Aorta (tissue), 5 donors: ENCODE measurements around the gene FOXE1. TPM values are rescaled to one million over a fixed set of nuclear protein-coding genes. Genes with fewer than 3 reads are reported as not detected.

ENCODE experiments used
- ATAC-seq: fragments of 200-7000 bp; cut with Tn5 transposase; one replicate; pipeline ENCODE4 v1.9.1; 2022; ENCODE audit warnings: moderate library complexity; ENCODE audit not compliant: low FRiP score
- DNase-seq, 2 donors: peaks; one replicate each; pipeline ENCODE4 v3.0.0-alpha.2; 2020
- H3K27ac ChIP-seq, 2 donors: one replicate each; pipeline ENCODE4 v1.5.1; 2013; ENCODE audit warnings: low read length in 2 of 2, mild to moderate bottlenecking in 2 of 2, moderate library complexity in 2 of 2, control low read depth in 1 of 2, inconsistent platforms in 1 of 2, low read depth in 1 of 2
- H3K27me3 ChIP-seq, 2 donors: one replicate each; pipeline ENCODE4 v1.6.1; 2013; ENCODE audit warnings: control low read depth in 1 of 2, low read length in 1 of 2, mild to moderate bottlenecking in 1 of 2, moderate library complexity in 1 of 2; ENCODE audit not compliant: insufficient read depth in 2 of 2, control insufficient read depth in 1 of 2
- H3K36me3 ChIP-seq, 2 donors: one replicate each; pipeline ENCODE4 v1.6.1; 2013; ENCODE audit warnings: control low read depth in 1 of 2, low read length in 1 of 2, mild to moderate bottlenecking in 1 of 2; ENCODE audit not compliant: insufficient read depth in 2 of 2, control insufficient read depth in 1 of 2
- H3K4me1 ChIP-seq, 2 donors: one replicate each; pipeline ENCODE4 v1.6.1; 2013; ENCODE audit warnings: low read length in 2 of 2, control low read depth in 1 of 2, mild to moderate bottlenecking in 1 of 2, moderate library complexity in 1 of 2; ENCODE audit not compliant: insufficient read depth in 2 of 2, control insufficient read depth in 1 of 2
- H3K4me3 ChIP-seq, 2 donors: one replicate each; pipeline ENCODE4 v1.5.1; 2013; ENCODE audit warnings: low read length in 2 of 2, control low read depth in 1 of 2, mild to moderate bottlenecking in 1 of 2
- H3K9me3 ChIP-seq: one replicate; pipeline ENCODE4 v1.6.1; 2013; ENCODE audit warnings: mild to moderate bottlenecking, low read length; ENCODE audit not compliant: control insufficient read depth
- WGBS, 2 donors: extraction: QIAGEN DNeasy Blood & Tissue Kit; methylation state at CpG; one replicate each; pipeline ENCODE4 v1.1.7; 2013; 5-methylcytosine and 5-hydroxymethylcytosine counted together
- intact Hi-C, 2 donors: fragments of 100-400 bp; cut with DNase I; formaldehyde crosslinking; loops; one replicate each; pipeline versions ENCODE4 v1.14.2 to v1.15.0; 2022
- polyA plus RNA-seq, 2 donors: library from polyadenylated mRNA; stranded (reverse); fragments of 200-250 nt; gene quantifications; one replicate each; pipeline ENCODE4 v1.2.3, GENCODE V29; 2013
- total RNA-seq, 2 donors: library from RNA; stranded (reverse); fragmentation: NEBNext Ultra II Directional; extraction: Animal tissue kit (Norgen Biotek cat#: 25700); gene quantifications; one replicate each; pipeline ENCODE4 v1.2.1, GENCODE V29; 2021
- donor health status: healthy with polysubstance abuse.
- donor health status: Bipolar disorder and iron deficiency.
- donor health status: DM: no; HTN: no; CAD: no.
- donor health status: DM: no; HTN: no; CAD: no.
- donor health status: DM: yes; HTN: yes; CAD: no.

FOXE1 gene
- total and polyA plus RNA-seq, 4 donors = not detected

DNA sequence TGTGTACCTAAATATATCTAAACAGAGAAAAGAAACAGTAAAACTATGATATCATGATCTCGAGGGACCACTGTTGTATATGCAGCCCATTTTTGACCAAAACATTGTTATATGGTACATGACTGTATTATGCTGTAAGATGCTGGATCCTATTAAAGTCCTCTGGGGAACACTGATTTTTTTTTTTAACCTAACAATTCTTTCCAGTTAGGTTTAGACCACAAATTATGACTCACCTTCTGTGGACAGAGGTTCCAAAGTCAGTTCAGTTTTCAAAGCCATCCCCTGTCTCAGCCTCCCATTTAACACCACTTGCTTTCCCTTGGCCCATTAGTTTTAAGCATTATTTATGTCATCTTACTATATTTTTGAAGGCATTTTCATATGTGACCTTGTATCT is 42.2 kb downstream of the FOXE1 start:
- H3K27me3 ChIP-seq = no peaks in the 10 kb centered on the region
- H3K4me3 ChIP-seq = no peak overlapping the region
- intact Hi-C loops = no loop called here

GRCh38 chr9:97895695-97896332 is 42.8 kb downstream of the FOXE1 start:
- Histone ChIP-seq H3K27ac (no peak overlapping the region), H3K36me3 (peaks cover 0 to 7% of the 10 kb centered on the region in 2 donors), H3K4me3 (no peak overlapping the region), H3K27me3 (no peaks in the 10 kb centered on the region), H3K4me1 (no peaks in the 10 kb centered on the region), H3K9me3 (peaks cover 5% of the 10 kb centered on the region)
- WGBS, 2 donors = 78 to 79% methylated on average over 6 of the region's 6 CpGs
- intact Hi-C loops = no loop called here
- DNase-seq (no peak), ATAC-seq (no peak)

More for the DNA sequence above, 42.2 kb downstream of the FOXE1 start:
- no peak for DNase-seq
- Histone ChIP-seq H3K36me3 (peaks cover 0 to 7% of the 10 kb centered on the region in 2 donors), H3K4me1 (no peaks in the 10 kb centered on the region), H3K9me3 (peaks cover 5% of the 10 kb centered on the region), H3K27ac (no peak overlapping the region)
- WGBS, 2 donors = 88 to 92% methylated on average over 1 of the region's 1 CpG
- no peak for ATAC-seq

DNA sequence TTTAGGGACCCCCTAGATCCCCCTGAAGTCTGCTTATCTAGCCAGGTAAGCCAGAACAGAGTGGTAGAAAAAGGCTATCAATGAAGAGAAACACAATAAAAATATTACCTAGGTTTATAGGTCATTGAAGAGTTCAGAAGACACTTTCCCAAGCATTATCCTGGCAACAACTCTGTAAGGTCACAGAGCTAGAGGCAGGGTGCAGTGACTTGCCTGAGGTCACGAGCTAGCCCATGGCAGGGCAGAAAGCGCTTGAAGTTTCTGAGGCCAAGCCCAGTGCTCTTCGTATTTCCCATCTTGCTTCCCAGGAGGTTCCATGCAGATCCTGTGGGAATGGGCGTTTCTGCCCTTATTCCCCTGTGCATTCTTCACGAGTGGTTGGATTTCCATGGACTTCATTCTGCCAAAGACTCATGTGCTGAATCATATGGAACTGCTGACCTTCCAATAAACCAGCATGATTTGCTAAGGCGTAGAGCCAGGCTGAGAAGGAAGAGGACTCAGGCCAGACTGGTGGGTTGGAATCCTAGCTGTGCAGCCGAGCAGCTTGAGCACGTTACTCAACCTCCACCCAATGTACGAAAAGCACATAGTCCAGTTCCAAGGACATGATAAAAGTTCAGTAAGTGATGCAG is 47.2 kb downstream of the FOXE1 start:
- Histone ChIP-seq H3K27ac (no peak overlapping the region), H3K4me1 (no peaks in the 10 kb centered on the region), H3K36me3 (peaks cover 4 to 9% of the 10 kb centered on the region in 2 donors), H3K27me3 (no peaks in the 10 kb centered on the region), H3K4me3 (no peak overlapping the region), H3K9me3 (peaks cover 2% of the 10 kb centered on the region)
- no peak for DNase-seq
- WGBS, 2 donors = 83 to 84% methylated on average over 9 of the region's 9 CpGs
- ATAC-seq = no peak
- intact Hi-C loops = loop anchor here (2.0 to 5.0 kb wide), 2 partner anchors 188 to 189 kb away; no protein-coding TSS in a partner anchor

GRCh38 chr9:97900738-97901565 is 47.9 kb downstream of the FOXE1 start:
- Histone ChIP-seq H3K9me3 (peaks cover under 1% of the 10 kb centered on the region), H3K36me3 (peaks cover 4 to 7% of the 10 kb centered on the region in 2 donors), H3K4me3 (no peak overlapping the region), H3K27me3 (no peaks in the 10 kb centered on the region), H3K27ac (no peak overlapping the region), H3K4me1 (no peaks in the 10 kb centered on the region)
- no peak for DNase-seq
- 35 to 42% methylated on average over 5 of the region's 5 CpGs for WGBS, 2 donors
- no peak for ATAC-seq
- intact Hi-C loops = loop anchor here (2.0 to 5.0 kb wide), 2 partner anchors 189 to 190 kb away; no protein-coding TSS in a partner anchor

GRCh38 chr9:97903177-97903576 is 50.2 kb downstream of the FOXE1 start:
- H3K27me3 ChIP-seq = no peaks in the 10 kb centered on the region
- no peaks in the 10 kb centered on the region for H3K9me3 ChIP-seq
- no peak overlapping the region for H3K4me3 ChIP-seq
- intact Hi-C loops = loop anchor here in 1 of 2 donors (5.0 kb wide), 1 partner anchor 191 kb away; no protein-coding TSS in a partner anchor
- DNase-seq (no peak), ATAC-seq (no peak)
- no peak overlapping the region for H3K27ac ChIP-seq
- H3K4me1 ChIP-seq = no peaks in the 10 kb centered on the region
- 80 to 90% methylated on average over 1 of the region's 1 CpG for WGBS, 2 donors
- H3K36me3 ChIP-seq = peaks cover 4 to 6% of the 10 kb centered on the region in 2 donors

- no peak for ATAC-seq
- Histone ChIP-seq H3K4me1 (no peaks in the 10 kb centered on the region), H3K9me3 (no peaks in the 10 kb centered on the region), H3K27ac (no peak overlapping the region), H3K27me3 (no peaks in the 10 kb centered on the region), H3K36me3 (peaks cover 4 to 8% of the 10 kb centered on the region in 2 donors), H3K4me3 (no peak overlapping the region)
- DNase-seq = no peak
- WGBS, 2 donors = 95 to 96% methylated on average over 9 of the region's 9 CpGs
- intact Hi-C loops = loop anchor here in 1 of 2 donors (5.0 kb wide), 1 partner anchor 192 kb away; no protein-coding TSS in a partner anchor
These were observed 51.7 kb downstream of the FOXE1 start for GRCh38 chr9:97904725-97905124.

GRCh38 chr9:97905228-97905627 is 52.2 kb downstream of the FOXE1 start:
- H3K9me3 ChIP-seq = no peaks in the 10 kb centered on the region
- H3K4me3 ChIP-seq = no peak overlapping the region
- WGBS, 2 donors = 92 to 96% methylated on average over 2 of the region's 2 CpGs
- peaks cover 7 to 12% of the 10 kb centered on the region in 2 donors for H3K36me3 ChIP-seq
- no peaks in the 10 kb centered on the region for H3K4me1 ChIP-seq
- DNase-seq = no peak
- H3K27me3 ChIP-seq = no peaks in the 10 kb centered on the region
- no peak for ATAC-seq
- no peak overlapping the region for H3K27ac ChIP-seq
- intact Hi-C loops = no loop called here
